ENCODE data around the gene BANK1. TPM values are rescaled to one million over a fixed set of nuclear protein-coding genes. Genes with fewer than 3 reads are reported as not detected.

The BANK1 gene
- total RNA-seq, 1 experiment from 2014 or later = not detected

- no peak for TF ChIP-seq CTCF (IDR thresholded peaks at IDR 0.05; ENCODE audit: unreplicated experiment)
- intact Hi-C loops (cut with micrococcal nuclease) = no loop called here
- Mint-ChIP-seq H3K36me3 (ENCODE audit: insufficient read depth, unreplicated experiment) (no peaks in the 10 kb centered on the region), H3K27me3 (ENCODE audit: insufficient read depth, unreplicated experiment) (no peaks in the 10 kb centered on the region), H3K4me3 (ENCODE audit: unreplicated experiment) (no peak overlapping the region), H3K4me1 (ENCODE audit: insufficient read depth, unreplicated experiment) (peaks cover 5% of the 10 kb centered on the region), H3K27ac (ENCODE audit: low read depth, unreplicated experiment) (no peak overlapping the region), H3K9me3 (ENCODE audit: unreplicated experiment) (no peaks in the 10 kb centered on the region)
- CTCF ChIA-PET = interaction anchor here (0.9 kb wide), 1 partner anchor 34 kb away, joined by 3 read pairs; no protein-coding TSS in a partner anchor
- POLR2A ChIA-PET = no interaction called here
- no peak for DNase-seq (ENCODE audit: unreplicated experiment)
- no TSS peak for BruUV-seq (replicated peaks)
These were observed 13.1 kb upstream of the BANK1 start for GRCh38 chr4:101777431-101777830.

GRCh38 chr4:101780284-101780683 is 10.2 kb upstream of the BANK1 start:
- no peak for TF ChIP-seq CTCF (IDR thresholded peaks at IDR 0.05; ENCODE audit: unreplicated experiment)
- Mint-ChIP-seq H3K4me3 (ENCODE audit: unreplicated experiment) (no peak overlapping the region), H3K9me3 (ENCODE audit: unreplicated experiment) (no peaks in the 10 kb centered on the region), H3K27me3 (ENCODE audit: insufficient read depth, unreplicated experiment) (no peaks in the 10 kb centered on the region), H3K27ac (ENCODE audit: low read depth, unreplicated experiment) (no peak overlapping the region), H3K4me1 (ENCODE audit: insufficient read depth, unreplicated experiment) (no peaks in the 10 kb centered on the region), H3K36me3 (ENCODE audit: insufficient read depth, unreplicated experiment) (no peaks in the 10 kb centered on the region)
- BruUV-seq (replicated peaks) = no TSS peak
- intact Hi-C loops (cut with micrococcal nuclease) = no loop called here
- DNase-seq (ENCODE audit: unreplicated experiment) = no peak
- POLR2A ChIA-PET = no interaction called here
- CTCF ChIA-PET = interaction anchor here (0.5 kb wide), 1 partner anchor 512 kb away, joined by 3 read pairs; no protein-coding TSS in a partner anchor

- Mint-ChIP-seq H3K36me3 (ENCODE audit: insufficient read depth, unreplicated experiment) (no peaks in the 10 kb centered on the region), H3K4me3 (ENCODE audit: unreplicated experiment) (no peak overlapping the region), H3K4me1 (ENCODE audit: insufficient read depth, unreplicated experiment) (no peaks in the 10 kb centered on the region), H3K9me3 (ENCODE audit: unreplicated experiment) (no peaks in the 10 kb centered on the region), H3K27me3 (ENCODE audit: insufficient read depth, unreplicated experiment) (no peaks in the 10 kb centered on the region), H3K27ac (ENCODE audit: low read depth, unreplicated experiment) (no peak overlapping the region)
- BruUV-seq (replicated peaks) = no TSS peak
- TF ChIP-seq CTCF (IDR thresholded peaks at IDR 0.05; ENCODE audit: unreplicated experiment) = no peak
- CTCF ChIA-PET = no interaction called here
- intact Hi-C loops (cut with micrococcal nuclease) = no loop called here
- no peak for DNase-seq (ENCODE audit: unreplicated experiment)
- POLR2A ChIA-PET = no interaction called here
These were observed 8.0 kb upstream of the BANK1 start for GRCh38 chr4:101782546-101782945.

GRCh38 chr4:101784957-101785356 is 5.6 kb upstream of the BANK1 start:
- BruUV-seq (replicated peaks) = no TSS peak
- Mint-ChIP-seq H3K9me3 (ENCODE audit: unreplicated experiment) (no peaks in the 10 kb centered on the region), H3K4me1 (ENCODE audit: insufficient read depth, unreplicated experiment) (no peaks in the 10 kb centered on the region), H3K27me3 (ENCODE audit: insufficient read depth, unreplicated experiment) (no peaks in the 10 kb centered on the region), H3K36me3 (ENCODE audit: insufficient read depth, unreplicated experiment) (no peaks in the 10 kb centered on the region), H3K27ac (ENCODE audit: low read depth, unreplicated experiment) (no peak overlapping the region), H3K4me3 (ENCODE audit: unreplicated experiment) (no peak overlapping the region)
- DNase-seq (ENCODE audit: unreplicated experiment) = no peak
- TF ChIP-seq CTCF (IDR thresholded peaks at IDR 0.05; ENCODE audit: unreplicated experiment) = no peak
- ChIA-PET CTCF (no interaction called here), POLR2A (no interaction called here)
- intact Hi-C loops (cut with micrococcal nuclease) = no loop called here
